ENCODE data around the gene SLC44A5. TPM values are rescaled to one million over a fixed set of nuclear protein-coding genes. Genes with fewer than 3 reads are reported as not detected.

The SLC44A5 gene
- total RNA-seq, 1 experiment from 2014 or later: 0.18 TPM

GRCh38 chr1:75245239-75245638 is 365.7 kb downstream of the SLC44A5 start:
- TF ChIP-seq REST (IDR thresholded peaks at IDR 0.05; ENCODE audit: insufficient read depth in 1 of 2, low read depth in 2 of 2, low read length in 1 of 2) (no peak), SIN3A (IDR thresholded peaks at IDR 0.05; ENCODE audit: borderline replicate concordance, insufficient read depth, low read depth, low read length) (no peak), CTCF (IDR thresholded peaks at IDR 0.05) (no peak), TCF7L2 (IDR thresholded peaks at IDR 0.05; ENCODE audit: low read depth, low read length) (no peak), POLR2AphosphoS5 (IDR thresholded peaks at IDR 0.05; ENCODE audit: low read depth, low read length) (no peak)
- intact Hi-C loops (cut with micrococcal nuclease; ENCODE audit: unreplicated experiment) (no loop called here), in situ Hi-C loops (cut with HindIII; ENCODE audit: low pct_unique_long_range_greater_than_20kb, low sequenced_read_pairs) (no loop called here)
- POLR2A ChIA-PET: no interaction called here
- H3K4me1 ChIP-seq (ENCODE audit: control insufficient read depth, insufficient read depth, low read length): no peaks in the 10 kb centered on the region
- H3K4me3 ChIP-seq (ENCODE audit: low read depth in 2 of 2, low read length in 2 of 2): no peak overlapping the region
- ATAC-seq (no peak), DNase-seq (ENCODE audit: low read depth, low spot score) (no peak)
- no peak overlapping the region for H3K27ac ChIP-seq (ENCODE audit: low read length)
- no peaks in the 10 kb centered on the region for H3K9me3 ChIP-seq (ENCODE audit: control insufficient read depth, insufficient read depth, low read depth, low read length)
- H3K27me3 ChIP-seq (ENCODE audit: control insufficient read depth, insufficient read depth, low read length): no peaks in the 10 kb centered on the region
- CTCF ChIA-PET: no interaction called here
- H3K36me3 ChIP-seq (ENCODE audit: control insufficient read depth, insufficient read depth, low read length): no peaks in the 10 kb centered on the region
- BruUV-seq (replicated peaks): no TSS peak

GRCh38 chr1:75243124-75243523 is 367.8 kb downstream of the SLC44A5 start:
- Histone ChIP-seq H3K27ac (ENCODE audit: low read length) (no peak overlapping the region), H3K27me3 (ENCODE audit: control insufficient read depth, insufficient read depth, low read length) (no peaks in the 10 kb centered on the region), H3K4me1 (ENCODE audit: control insufficient read depth, insufficient read depth, low read length) (no peaks in the 10 kb centered on the region), H3K4me3 (ENCODE audit: low read depth in 2 of 2, low read length in 2 of 2) (no peak overlapping the region), H3K9me3 (ENCODE audit: control insufficient read depth, insufficient read depth, low read depth, low read length) (no peaks in the 10 kb centered on the region), H3K36me3 (ENCODE audit: control insufficient read depth, insufficient read depth, low read length) (no peaks in the 10 kb centered on the region)
- ChIA-PET CTCF (no interaction called here), POLR2A (no interaction called here)
- no peak for DNase-seq (ENCODE audit: low read depth, low spot score)
- no peak for TF ChIP-seq CTCF (IDR thresholded peaks at IDR 0.05)
- BruUV-seq (replicated peaks): no TSS peak
- no peak for ATAC-seq
- in situ Hi-C loops (cut with HindIII; ENCODE audit: low pct_unique_long_range_greater_than_20kb, low sequenced_read_pairs) (no loop called here), intact Hi-C loops (cut with micrococcal nuclease; ENCODE audit: unreplicated experiment) (no loop called here)

GRCh38 chr1:75237316-75237715 is 373.6 kb downstream of the SLC44A5 start:
- ChIA-PET CTCF (interaction anchor here (0.5 kb wide), 1 partner anchor 540 kb away, joined by 4 read pairs; no protein-coding TSS in a partner anchor), POLR2A (no interaction called here)
- DNase-seq (ENCODE audit: low read depth, low spot score): no peak
- intact Hi-C loops (cut with micrococcal nuclease; ENCODE audit: unreplicated experiment): loop anchor here (10.0 kb wide), 1 partner anchor 397 kb away; no protein-coding TSS in a partner anchor
- H3K27me3 ChIP-seq (ENCODE audit: control insufficient read depth, insufficient read depth, low read length): no peaks in the 10 kb centered on the region
- no peaks in the 10 kb centered on the region for H3K9me3 ChIP-seq (ENCODE audit: control insufficient read depth, insufficient read depth, low read depth, low read length)
- no peak overlapping the region for H3K4me3 ChIP-seq (ENCODE audit: low read depth in 2 of 2, low read length in 2 of 2)
- no peak overlapping the region for H3K27ac ChIP-seq (ENCODE audit: low read length)
- TF ChIP-seq CTCF (IDR thresholded peaks at IDR 0.05) (no peak), REST (IDR thresholded peaks at IDR 0.05; ENCODE audit: insufficient read depth in 1 of 2, low read depth in 2 of 2, low read length in 1 of 2) (no peak), SIN3A (IDR thresholded peaks at IDR 0.05; ENCODE audit: borderline replicate concordance, insufficient read depth, low read depth, low read length) (no peak), TCF7L2 (IDR thresholded peaks at IDR 0.05; ENCODE audit: low read depth, low read length) (no peak), POLR2AphosphoS5 (IDR thresholded peaks at IDR 0.05; ENCODE audit: low read depth, low read length) (no peak)
- no TSS peak for BruUV-seq (replicated peaks)
- H3K4me1 ChIP-seq (ENCODE audit: control insufficient read depth, insufficient read depth, low read length): no peaks in the 10 kb centered on the region
- no peaks in the 10 kb centered on the region for H3K36me3 ChIP-seq (ENCODE audit: control insufficient read depth, insufficient read depth, low read length)
- ATAC-seq: no peak
- in situ Hi-C loops (cut with HindIII; ENCODE audit: low pct_unique_long_range_greater_than_20kb, low sequenced_read_pairs): no loop called here

Data from Panc1 (cell line).